SK-N-DZ (cell line): ENCODE results near the gene PPP2R5D. TPM values are rescaled to one million over a fixed set of nuclear protein-coding genes. Genes with fewer than 3 reads are reported as not detected.
A peak's percentile ranks its signal among the peaks of the same experiment; 100 is the strongest.
"Not testable (repeated sequence)": the region's sequence is repeated elsewhere in the genome, so short reads cannot be mapped to it uniquely, and the experiment has no call there.

Experiments used
- DNase-seq: peaks from one replicate; pipeline ENCODE4 v3.0.0-alpha.2; 2015; ENCODE audit warnings: low spot score
- polyA plus RNA-seq, 2 experiments: library from polyadenylated mRNA; depleted of rRNA; stranded (reverse); fragments of >200 nt; gene quantifications; 2 replicates each; pipeline ENCODE4 v1.2.3, GENCODE V29; 2014

PPP2R5D gene
- 59.3 and 63.1 TPM in 2 replicates for polyA plus RNA-seq (2014; cell fraction: cytosol; rRNA removed)
- polyA plus RNA-seq (2014; cell fraction: nucleus; rRNA removed), result 55.9 and 80.5 TPM in 2 replicates

- peak; percentile 99 for DNase-seq
Observed at GRCh38 chr6:42984001-42984923, at the start of gene PPP2R5D. Gene PPP2R5D, plus strand, starts transcription at chr6:42984570. Its CDS starts 108 bp downstream, at chr6:42984678.

DNA sequence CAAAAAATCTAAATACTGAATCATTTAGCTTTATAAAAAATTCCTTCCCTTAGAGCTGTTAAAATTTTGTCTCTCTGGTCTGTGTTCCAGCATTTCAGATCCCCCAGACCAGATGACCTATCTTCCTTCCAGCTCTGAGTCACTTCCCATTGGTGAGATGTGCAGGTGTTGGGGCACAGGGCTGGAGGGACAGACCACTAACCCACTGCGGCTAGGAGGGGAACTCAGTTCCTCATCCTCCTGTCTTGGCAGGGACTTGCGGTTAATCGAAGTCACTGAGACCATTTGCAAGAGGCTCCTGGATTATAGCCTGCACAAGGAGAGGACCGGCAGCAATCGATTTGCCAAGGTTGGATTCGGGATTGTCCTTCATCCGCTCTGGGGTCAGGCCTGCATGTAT lies 49.0 kb upstream of the PPP2R5D start:
- no peak for DNase-seq

- no peak for DNase-seq
Observed at GRCh38 chr6:42936398-42936797, 48.0 kb upstream of the PPP2R5D start.

GRCh38 chr6:42937548-42938427 lies 46.6 kb upstream of the PPP2R5D start:
- DNase-seq, result no peak

- DNase-seq, result no peak
Observed at GRCh38 chr6:42938428-42938796, 46.0 kb upstream of the PPP2R5D start.

DNA sequence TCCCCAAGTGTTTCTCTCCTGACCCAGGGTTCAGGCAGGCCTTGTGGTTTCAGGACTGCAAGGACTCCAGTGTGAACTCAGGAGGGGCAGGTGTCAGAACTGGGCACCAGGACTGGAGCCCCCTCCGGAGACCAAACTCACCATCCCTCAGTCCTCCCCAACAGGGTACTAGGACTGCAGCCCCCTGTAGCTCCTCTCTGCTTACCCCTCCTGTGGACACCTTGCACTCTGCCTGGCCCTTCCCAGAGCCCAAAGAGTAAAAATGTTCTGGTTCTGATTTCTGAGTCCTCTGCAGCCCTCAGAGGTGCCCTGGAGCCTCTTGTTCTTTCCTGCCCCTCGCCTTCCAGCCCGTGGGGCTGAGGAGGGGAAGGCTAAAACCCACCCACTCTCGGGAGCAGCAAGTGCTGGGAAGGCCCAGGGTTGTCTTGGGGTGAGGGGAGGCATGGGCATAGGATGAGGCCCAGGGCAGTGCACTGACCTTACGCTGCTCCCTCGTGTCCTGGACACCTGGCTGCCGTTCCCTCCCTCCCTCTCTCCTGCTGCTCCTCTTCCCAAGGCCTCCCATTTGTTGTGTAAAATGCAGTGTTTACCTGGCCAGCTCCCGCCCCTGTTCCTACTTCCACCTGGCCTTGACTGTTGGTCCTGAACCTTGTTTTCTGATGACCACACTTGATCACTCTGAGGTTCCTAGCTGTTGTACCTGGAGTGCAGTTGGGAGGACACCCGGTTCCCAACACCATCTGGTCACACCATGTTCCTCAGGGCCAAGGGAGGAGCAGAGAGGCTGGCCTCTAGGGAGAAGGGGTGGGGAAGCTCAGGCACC lies 45.2 kb upstream of the PPP2R5D start:
- DNase-seq, result no peak

- no peak for DNase-seq
Observed at GRCh38 chr6:42939810-42940167, 44.6 kb upstream of the PPP2R5D start.

- DNase-seq, result no peak
Observed at GRCh38 chr6:42940493-42941045, 43.8 kb upstream of the PPP2R5D start.

DNA sequence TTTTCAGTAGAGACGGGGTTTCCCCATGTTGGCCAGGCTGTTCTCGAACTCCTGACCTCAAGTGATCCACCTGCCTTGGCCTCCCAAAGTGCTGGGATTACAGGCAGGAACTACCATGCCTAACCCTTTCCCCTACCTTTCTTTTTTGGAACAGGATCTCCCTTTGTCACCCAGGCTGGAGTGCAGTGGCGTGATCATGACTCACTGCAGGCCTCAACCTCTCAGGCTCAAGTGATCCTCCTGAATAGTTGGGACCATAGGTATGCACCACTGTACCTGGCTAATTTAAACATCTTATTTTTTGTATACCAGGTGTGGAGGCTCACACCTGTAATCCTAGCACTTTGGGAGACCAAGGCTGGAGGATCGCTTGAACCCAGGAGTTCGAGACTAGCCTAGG lies 43.0 kb upstream of the PPP2R5D start:
- not testable (repeated sequence) for DNase-seq

DNA sequence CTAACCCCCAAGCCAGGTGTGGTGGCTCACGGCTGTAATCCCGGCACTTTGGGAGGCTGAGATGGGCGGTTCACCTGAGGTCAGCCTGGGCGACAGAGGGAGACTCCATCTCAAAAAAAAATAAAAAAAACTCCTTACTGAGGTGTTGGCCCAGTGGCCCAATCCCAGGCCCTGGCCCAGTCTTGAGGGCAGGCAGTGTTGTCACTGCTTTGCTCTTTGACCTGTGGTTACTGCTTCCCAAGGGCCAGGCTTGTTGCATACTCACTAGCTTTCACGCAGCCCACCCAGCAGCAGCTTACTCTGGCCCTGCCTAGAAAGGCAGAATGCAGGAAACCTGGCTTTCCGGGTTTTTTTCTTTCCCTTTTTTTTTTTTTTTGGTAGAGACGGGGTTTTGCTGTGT lies 41.9 kb upstream of the PPP2R5D start:
- no peak for DNase-seq

- no peak for DNase-seq
Observed at GRCh38 chr6:42947950-42948349, 36.4 kb upstream of the PPP2R5D start.

DNA sequence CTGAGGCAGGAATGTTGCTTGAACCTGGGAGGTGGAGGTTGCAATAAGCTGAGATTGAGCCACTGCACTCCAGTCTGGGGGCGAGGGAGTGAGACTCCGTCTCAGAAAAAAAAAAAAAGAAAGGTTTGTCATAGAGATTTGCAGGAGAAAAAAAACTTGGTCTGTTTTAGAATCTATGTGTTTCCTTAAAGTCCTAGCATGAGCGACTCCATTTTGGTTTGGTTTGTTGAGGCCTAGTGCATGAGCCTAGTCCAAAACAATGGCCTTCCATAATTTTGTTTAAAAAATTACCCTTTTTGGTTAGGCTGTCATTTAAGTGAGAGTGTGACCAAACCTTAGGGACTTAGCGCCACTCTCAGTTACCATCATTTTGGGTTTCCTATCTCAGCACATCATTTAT lies 32.0 kb upstream of the PPP2R5D start:
- DNase-seq, result no peak

DNA sequence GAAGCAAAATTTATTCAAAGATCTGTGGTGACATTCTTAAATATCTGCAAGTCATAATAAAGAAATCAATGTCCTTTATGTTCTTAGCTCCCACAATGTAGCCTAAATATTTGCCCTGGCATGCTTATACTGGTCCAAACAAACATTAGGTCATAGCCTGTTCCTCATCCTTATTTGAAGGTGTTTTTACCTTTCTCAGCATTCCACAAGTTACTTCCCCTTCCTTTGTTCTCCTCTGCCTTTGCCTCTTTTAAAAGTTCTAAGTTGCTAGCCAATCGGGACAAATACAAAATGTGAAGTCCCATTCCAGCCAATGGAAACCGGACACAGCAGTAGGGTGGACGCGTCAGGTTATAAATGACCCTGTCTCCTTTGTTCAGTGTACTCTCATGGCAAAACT lies 30.0 kb upstream of the PPP2R5D start:
- not testable (repeated sequence) for DNase-seq

- DNase-seq, result no peak
Observed at GRCh38 chr6:42958125-42958524, 26.2 kb upstream of the PPP2R5D start.

- DNase-seq, result no peak
Observed at GRCh38 chr6:42959917-42960242, 24.5 kb upstream of the PPP2R5D start.

- DNase-seq, result peak; percentile 24
Observed at GRCh38 chr6:42960243-42961019, 23.9 kb upstream of the PPP2R5D start, which contains the start of gene GNMT. Gene GNMT, plus strand, starts transcription at chr6:42960754. Its CDS starts 14 bp downstream, at chr6:42960768.

GRCh38 chr6:42961020-42961470 lies 23.3 kb upstream of the PPP2R5D start:
- no peak for DNase-seq

DNA sequence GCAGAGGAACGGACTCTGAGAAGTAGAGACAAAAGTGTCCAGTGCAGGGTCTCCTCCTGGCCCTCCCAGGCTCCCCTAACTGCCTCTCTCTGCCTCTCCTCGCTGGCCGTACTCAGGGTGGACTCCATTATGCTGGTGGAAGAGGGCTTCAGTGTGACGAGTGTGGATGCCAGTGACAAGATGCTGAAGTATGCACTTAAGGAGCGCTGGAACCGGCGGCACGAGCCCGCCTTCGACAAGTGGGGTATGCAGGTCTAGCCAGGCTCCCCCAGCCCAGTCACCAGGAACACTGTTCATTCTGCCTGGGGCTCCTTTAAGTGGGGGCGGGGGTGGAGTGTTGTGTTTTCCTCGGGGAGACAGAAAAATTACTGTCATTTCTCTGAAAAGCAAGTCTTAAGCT lies 22.3 kb upstream of the PPP2R5D start:
- no peak for DNase-seq

GRCh38 chr6:42962502-42963178 lies 21.7 kb upstream of the PPP2R5D start:
- no peak for DNase-seq
